ENCODE data around the gene CDHR4.
"Not testable (repeated sequence)": the region's sequence is repeated elsewhere in the genome, so short reads cannot be mapped to it uniquely, and the experiment has no call there.

DNA sequence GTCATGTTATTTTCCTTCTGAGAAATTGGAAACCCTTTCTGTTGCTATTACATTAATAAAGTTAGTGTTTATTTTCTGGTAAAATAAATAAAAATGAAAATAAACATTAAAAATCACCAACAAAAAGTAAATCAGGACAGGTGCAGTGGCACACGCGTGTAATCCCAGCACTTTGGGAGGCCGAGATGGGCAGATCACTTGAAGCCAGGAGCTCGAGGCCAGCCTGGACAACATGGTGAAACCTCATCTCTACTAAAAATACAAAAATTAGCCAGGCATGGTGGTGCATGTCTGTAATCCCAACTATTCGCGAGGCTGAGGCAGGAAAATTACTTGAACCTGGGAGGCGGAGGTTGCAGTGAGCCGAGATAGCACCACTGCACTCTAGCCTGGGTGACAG is 23.6 kb downstream of the CDHR4 start:
- TF ChIP-seq, protein P1, sequence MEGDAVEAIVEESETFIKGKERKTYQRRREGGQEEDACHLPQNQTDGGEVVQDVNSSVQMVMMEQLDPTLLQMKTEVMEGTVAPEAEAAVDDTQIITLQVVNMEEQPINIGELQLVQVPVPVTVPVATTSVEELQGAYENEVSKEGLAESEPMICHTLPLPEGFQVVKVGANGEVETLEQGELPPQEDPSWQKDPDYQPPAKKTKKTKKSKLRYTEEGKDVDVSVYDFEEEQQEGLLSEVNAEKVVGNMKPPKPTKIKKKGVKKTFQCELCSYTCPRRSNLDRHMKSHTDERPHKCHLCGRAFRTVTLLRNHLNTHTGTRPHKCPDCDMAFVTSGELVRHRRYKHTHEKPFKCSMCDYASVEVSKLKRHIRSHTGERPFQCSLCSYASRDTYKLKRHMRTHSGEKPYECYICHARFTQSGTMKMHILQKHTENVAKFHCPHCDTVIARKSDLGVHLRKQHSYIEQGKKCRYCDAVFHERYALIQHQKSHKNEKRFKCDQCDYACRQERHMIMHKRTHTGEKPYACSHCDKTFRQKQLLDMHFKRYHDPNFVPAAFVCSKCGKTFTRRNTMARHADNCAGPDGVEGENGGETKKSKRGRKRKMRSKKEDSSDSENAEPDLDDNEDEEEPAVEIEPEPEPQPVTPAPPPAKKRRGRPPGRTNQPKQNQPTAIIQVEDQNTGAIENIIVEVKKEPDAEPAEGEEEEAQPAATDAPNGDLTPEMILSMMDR (conservative IDR thresholded peaks at IDR 0.05; ENCODE audit: low read depth, low read length), result not testable (repeated sequence)
- TF ChIP-seq EZH2 (IDR thresholded peaks at IDR 0.05; ENCODE audit: low read length, unreplicated experiment), result not testable (repeated sequence)
